ENCODE results near the gene BMP7. TPM values are rescaled to one million over a fixed set of nuclear protein-coding genes. Genes with fewer than 3 reads are reported as not detected.
"Not testable (repeated sequence)": the region's sequence is repeated elsewhere in the genome, so short reads cannot be mapped to it uniquely, and the experiment has no call there.

Gene BMP7
- total and polyA plus RNA-seq, 9 donors: 0.07 to 19.4 (median 0.83) TPM

DNA sequence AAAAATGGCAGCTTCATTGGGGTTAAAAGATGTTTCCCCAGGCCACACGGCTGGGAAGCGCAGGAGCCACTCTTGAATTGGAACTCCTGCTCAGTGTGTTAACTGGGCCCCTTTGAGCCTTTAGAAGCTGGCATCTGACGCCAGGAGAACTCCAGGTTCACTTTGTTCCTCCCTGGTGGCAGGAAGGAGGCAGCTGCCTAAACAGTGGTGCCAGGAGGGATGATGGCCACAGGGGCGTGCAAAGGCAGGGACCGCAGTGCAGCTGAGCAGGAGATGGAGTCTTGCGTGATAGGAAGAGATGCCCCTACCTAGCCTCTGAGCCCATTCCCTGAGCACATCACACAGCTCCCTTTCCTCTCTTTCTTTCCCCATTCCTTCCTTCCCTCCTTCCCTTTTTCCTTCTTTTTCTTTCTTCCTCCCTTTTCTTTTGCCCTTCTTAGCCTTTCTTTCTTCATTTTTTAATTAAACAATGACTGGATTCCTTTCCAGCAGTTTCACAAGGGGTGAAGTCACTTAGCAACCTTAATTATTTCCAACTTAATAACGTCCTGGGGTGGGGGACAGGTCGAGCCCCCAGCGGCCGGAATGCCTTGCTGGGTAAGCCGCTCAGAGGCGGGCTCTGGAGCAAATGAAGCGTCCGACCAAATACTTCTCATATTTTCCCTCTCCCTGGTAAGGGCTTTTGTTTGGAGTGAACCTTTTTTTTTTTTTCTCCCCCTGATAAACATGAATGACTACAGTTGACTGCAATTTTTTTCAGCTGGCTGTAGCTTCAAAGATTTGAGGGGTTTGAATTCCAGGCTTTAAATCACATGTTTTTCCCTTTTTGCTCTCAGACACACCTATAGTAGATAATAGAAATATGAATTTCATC, 20.8 kb upstream of the BMP7 start:
- intact Hi-C loops (cut with DNase I): no loop called here
- Histone ChIP-seq H3K4me1 (ENCODE audit: insufficient read depth) (peaks cover 6% of the 10 kb centered on the region), H3K27me3 (no peaks in the 10 kb centered on the region), H3K9me3 (no peaks in the 10 kb centered on the region), H3K27ac (no peak overlapping the region), H3K36me3 (no peaks in the 10 kb centered on the region), H3K4me3 (no peak overlapping the region)
- WGBS, 3 donors: 37 to 40% (median 39%) methylated on average over 14 of the region's 14 CpGs
- DNase-seq: no peak
- no peak for TF ChIP-seq POLR2A (IDR thresholded peaks at IDR 0.05)

DNA sequence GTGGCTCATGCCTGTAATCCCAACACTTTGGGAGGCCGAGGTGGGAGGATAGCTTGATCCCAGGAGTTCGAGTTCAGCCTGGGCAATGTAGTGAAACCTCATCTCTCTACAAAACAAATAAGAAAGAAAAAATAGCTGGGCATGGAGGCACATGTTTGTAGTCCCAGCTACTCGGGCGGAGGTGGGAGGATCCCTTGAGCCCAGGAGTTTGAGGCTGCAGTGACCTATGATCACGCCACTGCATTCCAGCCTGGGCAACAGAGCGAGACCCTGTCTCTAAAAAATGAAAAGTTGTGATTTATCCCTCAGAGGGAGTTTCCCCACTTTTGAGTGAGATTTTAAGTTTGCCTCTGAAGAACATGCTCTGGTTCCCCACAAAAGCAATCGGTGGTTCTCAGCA, 17.4 kb upstream of the BMP7 start:
- Histone ChIP-seq H3K9me3 (no peaks in the 10 kb centered on the region), H3K4me3 (no peak overlapping the region), H3K4me1 (ENCODE audit: insufficient read depth) (peaks cover 5% of the 10 kb centered on the region), H3K36me3 (no peaks in the 10 kb centered on the region), H3K27me3 (no peaks in the 10 kb centered on the region), H3K27ac (no peak overlapping the region)
- intact Hi-C loops (cut with DNase I): no loop called here
- TF ChIP-seq, protein P1, sequence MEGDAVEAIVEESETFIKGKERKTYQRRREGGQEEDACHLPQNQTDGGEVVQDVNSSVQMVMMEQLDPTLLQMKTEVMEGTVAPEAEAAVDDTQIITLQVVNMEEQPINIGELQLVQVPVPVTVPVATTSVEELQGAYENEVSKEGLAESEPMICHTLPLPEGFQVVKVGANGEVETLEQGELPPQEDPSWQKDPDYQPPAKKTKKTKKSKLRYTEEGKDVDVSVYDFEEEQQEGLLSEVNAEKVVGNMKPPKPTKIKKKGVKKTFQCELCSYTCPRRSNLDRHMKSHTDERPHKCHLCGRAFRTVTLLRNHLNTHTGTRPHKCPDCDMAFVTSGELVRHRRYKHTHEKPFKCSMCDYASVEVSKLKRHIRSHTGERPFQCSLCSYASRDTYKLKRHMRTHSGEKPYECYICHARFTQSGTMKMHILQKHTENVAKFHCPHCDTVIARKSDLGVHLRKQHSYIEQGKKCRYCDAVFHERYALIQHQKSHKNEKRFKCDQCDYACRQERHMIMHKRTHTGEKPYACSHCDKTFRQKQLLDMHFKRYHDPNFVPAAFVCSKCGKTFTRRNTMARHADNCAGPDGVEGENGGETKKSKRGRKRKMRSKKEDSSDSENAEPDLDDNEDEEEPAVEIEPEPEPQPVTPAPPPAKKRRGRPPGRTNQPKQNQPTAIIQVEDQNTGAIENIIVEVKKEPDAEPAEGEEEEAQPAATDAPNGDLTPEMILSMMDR (IDR thresholded peaks at IDR 0.05): no peak
- TF ChIP-seq EP300 (IDR thresholded peaks at IDR 0.05): no peak
- no peak for TF ChIP-seq POLR2A (IDR thresholded peaks at IDR 0.05)
- no peak for DNase-seq
- 72 to 85% (median 75%) methylated on average over 7 of the region's 7 CpGs for WGBS, 3 donors

DNA sequence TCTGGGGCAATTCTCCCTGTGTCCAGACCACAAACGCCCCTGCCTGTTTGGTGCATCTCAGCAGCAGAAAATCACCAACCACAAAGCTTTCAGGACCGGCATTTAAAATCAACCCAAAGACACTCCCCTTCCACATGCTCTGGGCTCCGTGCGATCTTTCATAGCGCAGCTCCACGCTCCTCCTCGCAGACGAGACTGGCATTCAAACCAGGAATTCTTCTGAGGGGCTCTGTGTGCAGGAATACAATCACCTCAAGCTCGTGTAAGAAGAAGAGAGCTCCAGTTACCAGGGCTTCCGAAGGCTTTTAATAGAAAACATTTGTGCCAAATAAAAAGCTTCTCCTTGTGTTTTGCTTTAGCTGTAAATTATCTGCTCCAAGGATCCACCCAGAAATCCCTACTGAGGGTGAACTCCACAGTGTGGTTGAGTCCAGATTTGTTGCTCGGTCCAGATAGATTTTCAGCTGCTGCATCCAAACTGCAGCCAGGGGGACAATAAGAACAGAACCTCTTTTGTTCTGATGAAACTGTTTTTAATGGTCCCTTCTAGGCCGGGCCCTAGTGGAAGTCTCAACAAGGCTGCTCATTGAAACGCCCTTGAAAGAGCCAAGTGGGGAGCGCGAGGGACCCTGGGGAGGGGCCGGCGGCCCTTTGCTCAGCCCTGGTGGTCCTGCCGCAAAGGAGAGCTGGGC, 16.4 kb upstream of the BMP7 start:
- WGBS, 3 donors: 11 to 19% (median 16%) methylated on average over 18 of the region's 18 CpGs
- H3K36me3 ChIP-seq: no peaks in the 10 kb centered on the region
- H3K9me3 ChIP-seq: no peaks in the 10 kb centered on the region
- H3K4me3 ChIP-seq: no peak overlapping the region
- intact Hi-C loops (cut with DNase I): no loop called here
- no peak for TF ChIP-seq POLR2A (IDR thresholded peaks at IDR 0.05)
- TF ChIP-seq, protein P1 (IDR thresholded peaks at IDR 0.05): no peak
- TF ChIP-seq EP300 (IDR thresholded peaks at IDR 0.05): no peak
- H3K27ac ChIP-seq: no peak overlapping the region
- H3K4me1 ChIP-seq (ENCODE audit: insufficient read depth): peaks cover under 1% of the 10 kb centered on the region
- no peaks in the 10 kb centered on the region for H3K27me3 ChIP-seq
- no peak for DNase-seq

DNA sequence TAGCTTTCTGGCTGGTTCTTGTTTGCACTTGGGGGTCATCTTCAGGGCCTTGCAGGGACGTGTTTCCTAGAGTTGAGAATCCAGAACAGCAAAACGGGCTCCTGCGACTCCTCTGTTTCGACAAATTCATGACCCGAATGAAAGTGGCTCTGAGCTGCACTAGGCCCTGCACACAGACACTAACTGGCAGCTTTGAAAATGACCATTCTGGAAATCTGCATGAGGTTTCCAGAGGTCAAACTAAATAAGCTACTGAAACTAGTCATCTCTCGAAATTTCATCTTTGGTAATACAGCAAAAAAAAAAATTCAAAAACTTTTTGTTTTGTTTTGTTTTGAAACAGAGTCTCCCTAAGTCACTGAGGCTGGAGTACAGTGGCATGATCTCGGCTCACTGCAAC, 15.5 kb upstream of the BMP7 start:
- Histone ChIP-seq H3K4me1 (ENCODE audit: insufficient read depth) (no peaks in the 10 kb centered on the region), H3K27ac (no peak overlapping the region), H3K9me3 (no peaks in the 10 kb centered on the region), H3K27me3 (no peaks in the 10 kb centered on the region), H3K36me3 (no peaks in the 10 kb centered on the region), H3K4me3 (no peak overlapping the region)
- TF ChIP-seq POLR2A (IDR thresholded peaks at IDR 0.05) (no peak), EP300 (IDR thresholded peaks at IDR 0.05) (no peak)
- TF ChIP-seq, protein P1 (IDR thresholded peaks at IDR 0.05): no peak
- intact Hi-C loops (cut with DNase I): no loop called here
- DNase-seq: no peak
- WGBS, 3 donors: 89 to 93% (median 89%) methylated on average over 7 of the region's 7 CpGs

DNA sequence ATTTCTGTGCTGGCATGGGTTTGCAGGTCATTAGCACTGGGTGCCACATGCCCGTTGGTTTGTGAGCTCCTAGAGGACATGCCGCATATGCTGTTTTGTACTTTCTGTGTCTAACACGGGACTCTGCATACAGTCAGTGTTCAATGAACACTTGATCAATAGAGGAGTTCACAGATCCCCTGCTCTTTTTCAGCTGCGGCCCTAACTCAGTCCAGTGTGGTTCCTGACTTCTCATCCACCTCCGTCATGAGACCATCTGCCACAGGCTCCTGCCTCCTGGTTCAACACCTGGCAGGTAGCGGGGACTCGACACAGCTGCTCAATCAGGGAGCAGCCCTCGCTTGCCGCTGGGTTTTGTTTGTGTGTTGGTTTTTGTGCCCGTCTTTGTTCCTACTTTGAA, 13.8 kb upstream of the BMP7 start:
- H3K9me3 ChIP-seq: no peaks in the 10 kb centered on the region
- no peaks in the 10 kb centered on the region for H3K4me1 ChIP-seq (ENCODE audit: insufficient read depth)
- no peaks in the 10 kb centered on the region for H3K27me3 ChIP-seq
- 84 to 90% (median 89%) methylated on average over 10 of the region's 10 CpGs for WGBS, 3 donors
- intact Hi-C loops (cut with DNase I): no loop called here
- H3K36me3 ChIP-seq: no peaks in the 10 kb centered on the region
- no peak overlapping the region for H3K4me3 ChIP-seq
- TF ChIP-seq, protein P1 (IDR thresholded peaks at IDR 0.05): no peak
- no peak for TF ChIP-seq POLR2A (IDR thresholded peaks at IDR 0.05)
- no peak for TF ChIP-seq EP300 (IDR thresholded peaks at IDR 0.05)
- DNase-seq: no peak
- no peak overlapping the region for H3K27ac ChIP-seq

DNA sequence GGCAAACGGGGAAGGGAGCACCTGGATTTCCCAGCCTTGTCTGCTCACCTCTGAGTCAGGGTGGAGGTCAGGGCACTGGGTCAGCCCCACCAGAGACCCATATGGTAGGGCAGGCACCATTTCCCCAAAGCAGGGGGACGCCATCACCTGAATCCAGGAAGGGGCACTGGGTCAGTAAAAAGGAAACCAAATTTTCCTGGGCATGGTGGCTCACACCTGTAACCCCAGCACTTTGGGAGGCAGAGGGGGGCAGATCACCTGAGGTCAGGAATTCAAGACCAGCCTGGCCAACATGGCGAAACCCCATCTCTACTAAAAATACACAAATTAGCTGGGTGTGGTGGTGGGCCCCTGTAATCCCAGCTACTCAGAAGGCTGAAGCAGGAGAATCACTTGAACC, 13.1 kb upstream of the BMP7 start:
- H3K9me3 ChIP-seq; intact Hi-C loops (cut with DNase I); H3K27me3 ChIP-seq; H3K36me3 ChIP-seq; H3K4me3 ChIP-seq; DNase-seq; H3K27ac ChIP-seq; H3K4me1 ChIP-seq (ENCODE audit: insufficient read depth): not testable (repeated sequence)
- 77 to 83% (median 79%) methylated on average over 3 of the region's 3 CpGs for WGBS, 3 donors
